DMS79 treated with DMSO at 0.1 percent for 48 hours (cell line): ENCODE measurements around the gene ARHGEF17.

Experiments
- DNase-seq: peaks from one replicate; lab custom pipeline; 2025; lab: John Stamatoyannopoulos, UW

The ARHGEF17 gene

DNA sequence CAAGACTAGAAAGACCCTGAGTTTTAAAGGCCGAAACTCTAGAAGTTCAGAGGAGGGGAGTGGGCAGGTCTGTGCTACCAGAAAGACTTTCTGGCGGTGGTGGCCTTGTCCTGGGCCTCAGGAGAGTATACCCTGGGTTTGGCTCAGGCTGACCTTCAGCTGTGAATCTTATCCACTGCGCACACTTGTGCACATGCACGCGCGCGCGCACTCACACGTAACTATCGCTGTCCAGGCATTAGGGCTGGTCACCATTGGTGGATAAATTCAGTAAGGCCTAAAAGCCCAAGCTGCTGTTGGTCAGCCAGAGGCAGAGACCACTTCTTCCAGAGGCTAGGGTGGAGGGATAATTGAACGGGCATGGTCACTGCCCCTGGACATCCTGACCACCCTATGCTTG, 25.1 kb downstream of the ARHGEF17 start:
- DNase-seq, result no peak

DNA sequence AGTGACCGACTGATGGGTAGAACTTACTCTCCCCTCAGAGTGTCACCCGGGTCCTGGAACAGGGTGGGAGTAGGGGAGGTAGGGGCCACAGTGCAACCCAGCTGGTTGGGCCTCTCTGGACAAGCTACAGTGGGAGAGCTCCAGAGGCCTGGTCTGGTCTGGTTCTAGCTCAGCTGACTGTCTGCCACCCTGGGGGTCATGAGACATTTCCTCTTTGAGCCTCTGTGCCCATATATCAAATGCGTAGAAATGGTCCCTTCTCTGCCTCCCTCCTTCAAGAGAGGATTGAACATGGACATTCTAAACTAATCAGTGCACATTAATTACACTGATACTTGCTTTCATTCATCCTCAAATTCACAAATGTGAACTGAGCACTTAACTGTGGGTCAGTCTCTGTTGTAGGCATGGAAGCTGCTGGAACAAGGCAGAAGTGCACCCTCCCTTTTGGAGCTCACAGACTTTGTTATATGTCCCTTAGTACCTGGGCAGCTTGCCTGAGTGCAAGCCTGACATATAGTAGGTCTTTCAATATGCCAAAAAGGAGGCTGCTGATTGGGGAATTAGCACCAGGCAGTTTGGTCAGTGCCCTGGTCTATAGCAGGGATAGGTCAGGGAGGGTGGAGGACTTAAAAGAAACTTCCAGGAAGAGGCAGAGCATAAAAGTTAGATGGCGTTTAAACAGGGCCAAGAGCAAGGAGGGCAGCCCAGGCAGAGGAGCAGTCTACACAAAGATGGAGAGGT, 25.7 kb downstream of the ARHGEF17 start:
- no peak for DNase-seq

DNA sequence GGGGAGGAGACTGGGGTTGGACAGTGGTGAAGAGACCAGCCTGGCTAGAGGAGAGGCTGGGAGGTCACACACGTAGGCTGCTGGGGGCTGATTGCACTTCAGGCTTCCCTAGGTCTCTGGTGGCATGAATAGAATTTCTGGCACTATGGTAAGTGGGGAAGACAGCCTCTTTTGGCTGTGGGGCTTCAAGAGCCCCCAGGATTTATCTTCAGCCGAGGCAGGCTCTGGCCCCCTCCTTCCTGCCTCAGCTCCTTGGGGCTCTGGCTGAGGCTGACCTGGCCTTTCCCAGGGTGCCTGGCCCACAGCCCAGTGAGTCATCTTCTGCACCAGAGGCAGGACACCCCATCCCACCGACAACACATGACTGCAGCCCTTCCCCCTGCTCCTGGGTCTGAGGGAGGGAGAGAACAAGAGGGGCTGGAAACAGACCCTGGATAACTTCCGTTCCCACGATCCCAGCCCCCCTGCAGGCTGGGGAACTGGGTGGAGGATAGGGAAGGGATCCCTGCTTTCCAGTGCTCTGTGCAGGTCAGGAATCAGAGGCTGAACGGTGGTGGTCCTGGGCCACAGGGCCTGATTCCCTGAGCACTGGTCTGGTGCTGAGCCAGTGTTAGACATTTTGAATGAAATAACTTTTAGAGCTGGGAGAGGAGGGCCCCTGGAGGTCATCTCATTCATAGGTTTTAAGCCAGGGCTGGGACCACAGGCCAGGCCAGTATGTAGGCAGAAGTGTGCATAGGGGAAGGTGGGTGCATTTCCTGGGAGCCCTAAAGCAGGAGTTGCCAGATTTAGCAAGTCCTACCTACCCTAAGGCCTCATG, 26.5 kb downstream of the ARHGEF17 start:
- DNase-seq, result no peak

DNA sequence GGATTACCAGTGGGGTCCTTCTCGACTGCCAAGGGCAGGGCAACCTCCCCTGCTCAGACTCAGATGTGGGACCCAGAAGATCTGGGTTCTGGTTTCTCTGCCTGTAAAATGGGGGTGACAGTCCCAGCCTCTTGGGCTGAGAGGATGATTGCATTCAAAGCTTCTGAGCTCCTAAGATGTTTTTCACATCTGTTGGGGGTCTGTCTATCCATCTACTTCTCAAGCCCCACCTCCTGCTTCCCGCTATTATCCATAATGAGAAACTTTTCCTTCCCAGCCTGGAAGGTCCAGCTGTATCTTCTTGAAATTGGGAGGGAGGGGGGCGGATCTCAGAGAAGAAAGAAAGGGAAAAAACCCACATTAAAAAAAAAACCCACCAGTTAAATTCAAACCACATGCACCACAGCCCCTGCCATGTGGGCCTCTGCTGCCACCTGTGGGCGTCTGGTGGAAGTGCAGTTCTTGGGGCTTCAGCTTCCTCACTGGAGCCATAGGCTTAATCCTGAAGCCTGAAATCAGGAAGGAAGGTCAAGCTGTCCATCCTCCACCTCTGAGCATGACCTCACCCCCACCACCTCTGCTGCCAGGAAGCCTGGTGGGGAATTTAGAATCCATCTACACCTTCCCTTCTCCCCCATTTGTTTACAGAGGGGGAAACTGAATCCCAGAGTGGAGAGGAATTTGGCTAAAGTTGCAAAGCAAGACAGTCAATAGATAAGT, 27.3 kb downstream of the ARHGEF17 start:
- DNase-seq, result peak; percentile 91

DNA sequence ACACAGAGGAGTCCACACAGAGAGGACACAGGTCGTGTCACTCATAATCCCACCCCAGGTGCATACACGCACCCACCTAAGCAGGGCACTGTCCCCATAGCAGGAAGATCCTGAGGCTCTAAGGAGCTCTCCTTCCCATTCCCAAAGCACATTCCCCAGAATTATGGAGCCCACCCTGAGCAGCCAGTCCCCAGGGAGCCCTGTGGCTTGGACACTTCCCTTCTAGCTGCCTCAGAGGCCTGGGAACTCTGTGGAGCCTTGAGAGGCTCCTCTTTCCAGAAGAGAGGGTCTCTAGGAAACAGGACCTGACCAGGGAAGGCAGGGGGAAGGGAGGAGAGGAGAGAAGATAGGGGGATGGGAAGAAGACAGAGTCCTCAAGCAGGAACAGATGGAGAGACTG, 29.8 kb downstream of the ARHGEF17 start:
- no peak for DNase-seq

DNA sequence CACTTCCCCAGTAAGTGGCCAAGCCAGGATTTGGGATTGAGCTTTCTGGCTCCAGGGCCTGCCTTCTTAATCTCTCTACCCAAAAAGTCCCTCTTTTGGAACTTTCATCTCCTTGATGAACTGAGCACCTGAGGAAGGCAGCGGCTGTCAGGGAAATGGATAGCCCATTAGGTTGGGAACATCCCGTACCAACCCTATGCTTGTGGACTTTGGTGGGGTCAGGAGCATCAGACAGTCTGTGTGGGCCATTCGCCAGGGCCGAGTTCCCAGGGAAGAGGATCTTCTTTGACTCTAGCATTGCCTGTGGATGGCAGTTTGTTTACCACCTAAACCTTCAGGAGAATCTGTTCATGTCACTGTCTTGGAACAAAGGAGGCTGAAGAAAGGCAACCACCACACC, 30.2 kb downstream of the ARHGEF17 start:
- no peak for DNase-seq

DNA sequence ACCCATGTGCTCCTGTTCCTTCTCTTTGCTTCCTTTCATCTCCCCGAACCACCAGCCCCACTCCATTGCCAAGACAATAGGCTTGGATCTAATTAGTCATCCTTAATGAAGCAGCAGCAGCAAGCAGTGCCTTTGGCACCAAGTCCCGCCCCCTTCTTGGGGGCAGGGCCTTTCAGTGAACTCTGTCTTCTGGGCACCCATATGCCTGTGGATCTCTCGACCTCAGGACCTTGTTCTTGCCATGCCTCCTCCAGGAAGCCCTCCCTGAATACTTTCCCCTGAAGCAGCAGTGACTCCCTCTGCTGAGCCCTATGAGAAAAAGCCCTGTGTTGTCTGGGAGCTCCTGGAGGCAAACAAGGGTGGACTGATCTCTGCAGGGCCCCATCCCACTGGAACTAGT, 32.1 kb downstream of the ARHGEF17 start:
- DNase-seq, result no peak

DNA sequence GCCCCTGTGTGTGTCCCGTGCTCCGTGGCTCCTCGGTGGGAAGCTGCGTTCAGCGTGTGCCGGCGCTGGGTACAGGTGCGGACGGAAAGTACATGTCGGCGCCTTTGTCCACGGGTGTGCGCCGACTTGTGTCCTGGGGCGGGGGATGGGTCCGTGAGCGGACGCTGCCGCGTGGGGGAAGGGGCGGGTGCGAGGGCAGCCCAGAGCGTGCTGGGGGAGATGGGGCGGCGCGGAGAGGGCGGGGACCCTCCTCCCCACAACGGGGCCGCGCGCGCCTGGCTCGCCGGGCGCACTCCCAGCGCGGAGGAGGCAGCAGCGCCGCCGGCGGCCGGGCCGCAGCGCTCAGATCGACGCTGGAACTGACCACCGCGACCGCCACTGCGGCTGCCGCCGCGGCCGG, 34.6 kb downstream of the ARHGEF17 start:
- peak; percentile 31 for DNase-seq

DNA sequence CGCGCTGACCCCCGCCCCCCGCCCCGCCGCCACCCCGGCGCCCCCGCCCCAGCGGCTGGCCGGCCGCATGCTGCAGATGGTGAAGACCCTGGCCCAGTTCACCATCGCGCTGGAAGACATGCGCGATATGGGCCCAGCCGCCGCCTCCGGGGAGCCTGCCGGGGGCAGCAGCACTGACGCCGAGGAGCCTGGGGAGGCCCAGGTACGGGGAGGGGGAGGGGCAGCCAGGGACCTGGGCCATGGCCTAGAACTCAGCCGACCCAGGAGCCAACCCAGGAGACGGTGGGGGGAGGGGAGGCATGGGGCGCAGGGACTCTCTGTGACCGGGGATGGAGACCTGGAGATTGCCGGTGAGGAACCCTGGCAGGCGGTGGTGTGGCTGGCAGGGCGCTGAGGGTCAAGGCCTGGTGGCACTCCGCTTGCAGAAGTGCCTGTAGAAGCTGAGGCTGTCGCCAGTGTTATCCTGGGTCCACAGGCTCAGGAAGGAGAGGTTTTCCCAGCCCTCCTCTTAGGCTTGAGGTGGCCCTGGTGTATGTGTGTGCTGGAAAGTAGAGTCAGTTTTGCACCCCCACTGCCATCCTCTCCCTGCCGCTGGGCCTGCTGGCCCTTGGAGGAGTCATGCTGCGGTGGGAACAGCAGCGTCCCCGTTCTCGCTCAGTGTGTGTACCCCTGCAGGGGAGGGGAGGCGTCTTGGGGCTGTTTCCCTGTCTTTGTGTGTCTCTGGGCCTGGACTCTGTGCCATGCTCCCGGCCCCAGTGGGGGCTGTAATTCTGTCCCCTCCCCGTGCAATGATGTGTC, 35.2 kb downstream of the ARHGEF17 start:
- DNase-seq, result no peak

DNA sequence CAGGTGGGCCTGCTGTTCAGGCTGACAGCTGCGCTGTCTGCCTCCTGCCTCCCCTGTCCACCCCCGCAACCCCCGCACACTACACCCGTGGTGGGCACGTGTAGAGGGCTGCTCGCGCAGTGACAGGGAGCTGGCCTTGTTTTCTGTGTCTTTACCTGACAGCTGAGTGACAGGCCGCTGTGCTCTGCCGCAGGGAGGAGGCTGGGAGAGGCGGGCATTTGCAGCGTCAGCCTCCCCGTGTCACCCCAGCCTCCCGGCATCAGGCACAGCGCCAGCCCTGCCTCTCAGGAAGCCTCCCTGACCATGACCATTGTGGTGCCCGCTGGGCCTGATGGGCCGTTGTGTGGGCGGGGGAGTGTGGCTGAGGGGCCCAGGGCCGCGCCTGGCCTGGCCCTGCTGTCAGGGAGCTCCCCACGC, 36.1 kb downstream of the ARHGEF17 start:
- peak; percentile 16 for DNase-seq

DNA sequence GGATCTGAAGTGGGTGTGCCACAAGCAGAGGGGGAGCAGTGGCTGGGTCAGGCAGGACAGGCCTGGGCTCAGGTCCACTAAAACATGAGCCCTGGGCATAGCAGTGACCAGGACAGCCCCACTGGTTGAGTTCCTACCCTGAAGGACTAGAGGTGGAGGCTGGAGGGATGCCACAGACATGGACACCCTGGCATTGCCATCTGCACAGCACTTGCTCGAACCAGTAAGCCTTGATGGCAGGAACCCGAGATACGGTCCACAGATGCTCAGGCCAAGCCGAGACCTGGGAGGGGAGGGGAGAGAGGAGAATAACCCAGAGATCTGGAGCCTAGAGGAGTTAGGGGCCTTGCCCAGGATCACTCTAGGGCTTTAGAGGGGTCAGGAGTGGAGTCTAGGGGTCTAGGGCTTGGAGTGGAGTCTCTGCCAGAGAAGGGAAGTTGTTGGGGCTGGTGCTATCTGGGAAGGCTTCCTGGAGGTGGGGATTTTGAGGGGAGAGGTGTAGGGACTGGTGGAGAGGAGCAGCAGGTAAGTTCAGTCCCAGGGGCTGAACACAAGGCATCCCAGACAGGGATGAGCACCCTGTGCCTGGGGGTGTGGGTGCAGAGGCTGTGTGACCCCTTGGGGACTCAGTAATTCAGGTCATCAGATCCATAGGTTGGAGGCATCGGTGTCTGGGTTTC, 37.5 kb downstream of the ARHGEF17 start:
- no peak for DNase-seq

DNA sequence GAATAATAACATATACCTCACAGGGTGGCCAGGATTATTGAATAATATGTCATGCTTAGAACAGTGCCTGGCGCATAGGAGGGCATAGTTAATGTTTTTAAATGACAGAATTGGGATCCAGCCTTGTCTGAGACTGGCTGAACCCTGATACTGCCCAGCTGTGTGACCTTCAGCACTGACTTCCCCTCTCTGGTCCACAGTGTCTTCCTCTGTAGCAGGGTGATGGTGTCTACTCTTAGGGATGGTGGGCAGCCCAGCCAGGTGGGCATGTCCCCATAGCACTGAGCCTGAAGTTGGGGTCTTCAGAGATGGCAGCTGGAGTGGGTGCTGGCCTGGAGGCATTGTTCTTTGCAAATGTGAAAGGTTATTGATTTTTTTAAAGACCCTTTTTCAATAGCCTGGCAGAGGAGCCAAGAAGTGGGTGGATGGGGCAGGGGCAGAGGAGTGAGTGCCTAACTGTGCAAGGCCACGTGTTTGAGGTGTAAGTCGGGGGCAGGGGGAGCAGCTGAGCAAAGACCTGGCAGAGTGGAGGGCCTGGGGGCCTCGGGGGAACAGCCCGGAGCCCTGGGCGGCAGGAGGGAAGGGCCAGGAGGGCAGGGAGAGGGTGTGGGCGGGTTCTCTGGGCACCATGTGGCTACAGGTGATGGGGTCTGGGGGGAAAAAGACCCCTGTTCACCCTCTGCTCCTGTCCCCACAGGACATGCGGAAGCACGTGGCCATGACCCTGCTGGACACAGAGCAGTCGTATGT, 38.3 kb downstream of the ARHGEF17 start:
- no peak for DNase-seq

DNA sequence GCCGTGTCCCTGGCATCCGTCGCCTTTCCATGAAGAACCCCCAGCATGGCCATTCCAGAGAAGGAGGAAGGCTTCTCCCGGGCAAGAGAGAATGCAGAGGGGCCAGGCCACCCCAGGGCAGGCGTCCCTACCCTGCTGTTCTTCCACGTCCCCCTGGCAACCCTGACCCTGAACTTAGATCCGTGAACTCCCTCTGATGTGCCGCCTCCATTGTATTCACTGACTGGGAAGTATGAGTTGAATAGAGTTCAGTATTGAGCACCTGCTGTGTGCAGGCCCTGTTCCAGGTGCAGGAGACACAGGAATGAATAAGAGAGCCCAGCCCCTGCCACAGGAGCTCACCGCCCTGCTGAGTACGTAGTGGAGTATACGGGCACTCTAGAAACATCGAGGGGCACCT, 39.0 kb downstream of the ARHGEF17 start:
- DNase-seq, result no peak

DNA sequence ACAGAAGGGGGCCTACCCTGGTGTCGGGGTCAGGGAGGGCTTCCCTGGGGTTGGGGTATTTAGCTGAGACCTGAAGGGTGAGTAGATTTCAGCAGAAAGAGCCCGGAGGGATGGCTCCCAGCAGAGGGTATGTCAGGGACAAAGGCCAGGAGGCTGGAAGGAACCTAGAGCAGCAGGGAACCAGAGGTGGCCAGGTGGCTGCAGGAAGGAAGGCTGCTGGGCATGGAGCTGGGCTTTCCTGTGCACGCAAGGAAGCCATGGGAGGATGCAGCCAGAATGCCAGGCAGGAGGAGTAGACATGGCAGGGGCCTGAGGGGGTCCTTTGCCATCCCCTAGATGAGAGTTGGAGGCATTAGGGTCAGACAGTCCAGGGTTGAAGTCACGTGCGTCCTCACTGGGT, 40.8 kb downstream of the ARHGEF17 start:
- DNase-seq, result no peak

DNA sequence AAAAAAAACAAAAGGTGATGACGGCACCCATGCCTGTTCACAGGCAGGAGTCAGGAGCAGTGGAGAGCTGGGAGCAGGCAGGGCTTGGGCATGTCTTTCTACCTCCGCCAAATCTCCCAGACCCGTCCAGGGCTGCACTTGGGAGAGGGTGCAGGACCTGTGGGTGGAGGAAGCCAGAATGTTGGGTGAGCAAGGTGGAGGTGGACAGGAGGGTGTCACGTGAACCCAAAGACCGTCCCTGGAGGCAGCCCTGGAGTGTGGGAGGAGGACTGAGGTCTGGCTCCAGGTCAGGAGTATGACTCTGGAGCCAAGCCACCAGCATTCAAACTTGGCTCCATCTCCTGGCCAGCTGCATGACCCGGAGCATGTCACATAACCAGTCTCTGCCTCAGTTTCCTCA, 41.6 kb downstream of the ARHGEF17 start:
- DNase-seq, result no peak

DNA sequence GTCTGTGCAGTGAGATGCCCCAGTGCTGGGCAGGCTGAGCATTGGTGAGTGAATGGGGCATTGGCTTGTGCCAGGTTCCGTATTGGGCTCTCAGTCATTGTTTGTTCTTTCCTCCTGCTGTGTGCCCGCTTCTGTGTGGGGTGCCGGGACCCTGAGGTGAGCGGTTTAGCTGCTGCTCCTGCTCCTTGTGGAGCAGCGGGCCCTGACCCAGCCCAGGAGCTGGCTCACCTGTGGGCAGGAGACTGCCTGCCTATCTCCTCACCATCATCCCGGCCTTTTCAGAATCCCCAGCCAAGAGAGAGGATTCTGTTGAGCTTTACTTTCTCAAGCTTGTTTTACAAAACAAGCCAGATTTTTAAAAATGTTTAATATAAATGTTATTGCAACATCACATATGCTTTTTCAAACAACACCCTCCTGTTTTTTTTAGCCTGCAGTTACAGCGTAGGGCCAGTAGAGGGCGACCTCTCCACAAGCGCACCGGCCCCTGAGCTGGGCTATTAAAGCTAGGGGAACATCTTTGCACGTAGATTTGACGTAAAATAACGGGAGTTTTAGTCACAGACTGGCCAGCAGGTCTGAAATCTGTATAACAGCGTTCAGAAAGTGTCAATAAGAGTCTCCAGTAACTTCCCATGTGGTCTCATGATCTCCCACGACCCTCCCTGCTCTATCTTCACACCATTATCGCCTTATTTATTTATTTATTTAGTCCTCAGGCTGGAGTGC, 43.0 kb downstream of the ARHGEF17 start:
- DNase-seq, result peak; percentile 78

DNA sequence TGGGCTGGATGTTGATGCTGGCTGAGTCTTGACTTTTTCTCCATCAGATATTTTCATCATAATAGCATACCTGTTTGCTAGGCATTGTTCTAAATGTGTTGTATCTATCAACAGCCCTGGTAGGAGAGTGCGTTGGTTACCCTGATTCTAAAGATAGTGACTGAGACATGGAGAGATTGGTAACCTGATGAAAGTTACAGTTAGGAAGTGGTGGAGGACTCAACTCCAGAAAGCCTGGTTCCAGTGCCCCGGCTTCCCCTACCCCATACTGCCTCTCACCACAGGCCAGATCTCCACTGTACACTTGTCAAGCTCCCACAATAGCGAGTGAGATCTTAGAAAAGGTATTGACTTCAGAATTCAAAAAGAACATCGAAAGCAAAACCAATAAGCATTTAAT, 45.3 kb downstream of the ARHGEF17 start:
- no peak for DNase-seq

DNA sequence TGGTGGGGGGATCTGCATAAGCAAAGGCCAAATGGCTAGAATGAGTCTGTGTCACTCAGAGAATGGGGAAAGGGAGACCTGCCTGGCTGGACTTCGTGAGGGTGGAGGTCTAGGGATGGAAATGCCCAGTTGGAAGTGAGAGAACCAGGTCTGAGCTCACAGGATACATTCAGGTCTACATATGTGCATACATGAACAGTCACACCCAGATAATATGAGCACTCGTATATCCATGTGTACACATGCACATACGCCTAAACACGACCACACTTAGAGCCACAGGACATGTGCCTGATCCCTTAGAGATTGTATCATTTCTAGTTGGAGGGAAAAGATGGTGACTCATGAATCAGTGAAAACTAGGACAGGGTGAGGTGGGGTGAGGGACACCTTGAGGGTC, 47.0 kb downstream of the ARHGEF17 start:
- no peak for DNase-seq

DNA sequence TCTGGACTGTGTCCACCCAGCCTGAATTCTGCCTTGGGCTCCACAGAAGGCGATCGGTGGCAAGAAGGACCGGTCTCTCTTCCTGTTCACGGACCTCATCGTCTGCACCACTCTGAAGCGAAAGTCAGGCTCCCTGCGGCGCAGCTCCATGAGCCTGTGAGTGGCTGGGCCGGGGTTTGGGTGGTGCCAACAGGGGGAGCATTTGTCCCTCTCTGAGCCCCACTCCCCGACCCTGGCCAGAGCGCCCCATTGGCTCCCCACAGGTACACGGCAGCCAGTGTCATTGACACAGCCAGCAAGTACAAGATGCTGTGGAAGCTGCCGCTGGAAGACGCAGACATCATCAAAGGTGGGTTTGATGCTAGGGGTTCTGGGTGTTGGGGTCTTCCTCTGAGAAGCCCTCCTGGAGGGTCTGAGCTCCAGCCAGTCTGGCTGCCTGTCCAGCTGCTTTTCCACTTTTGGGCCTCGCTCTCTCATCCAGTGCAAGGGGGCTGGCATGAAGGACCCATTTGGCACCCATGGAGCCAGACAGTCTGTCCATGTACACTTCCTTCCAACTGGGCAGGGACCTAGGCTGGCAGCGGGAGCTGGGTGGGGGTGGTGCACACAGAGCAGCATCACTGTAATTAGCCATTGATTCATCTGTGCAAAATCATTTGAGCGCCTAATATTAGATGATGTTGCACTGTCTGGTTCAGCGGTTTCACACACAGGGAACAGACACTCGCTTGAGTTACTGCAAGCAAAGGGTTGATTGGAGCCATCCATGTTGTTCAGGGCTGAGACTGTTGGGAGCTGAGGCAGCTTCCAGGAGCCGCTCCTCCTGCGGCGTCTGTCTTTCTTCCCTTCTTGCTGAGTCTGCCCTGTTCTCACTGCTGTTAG, 49.1 kb downstream of the ARHGEF17 start:
- no peak for DNase-seq
